Measurements from ENCODE around the gene KCNJ4.

The KCNJ4 gene

DNA sequence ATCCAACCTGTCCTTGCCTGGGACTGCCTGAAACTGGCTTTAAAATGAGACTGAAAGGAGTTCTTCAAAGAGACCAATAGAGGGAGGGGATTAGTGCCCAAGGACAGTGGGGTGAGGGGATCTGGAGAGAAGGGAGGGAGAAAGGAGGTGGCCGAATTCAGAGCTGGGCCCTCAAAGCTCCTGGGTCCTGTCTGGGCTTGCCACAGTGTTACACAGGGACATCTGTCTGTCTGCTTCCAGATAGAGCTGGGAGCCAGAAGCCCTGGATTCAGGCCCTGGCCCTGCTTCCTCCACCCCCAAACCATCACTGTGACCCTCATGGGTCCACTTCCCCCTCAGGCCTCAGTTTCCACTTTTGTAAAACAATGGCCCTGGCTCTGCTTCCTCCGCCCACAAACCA is 3.6 kb downstream of the KCNJ4 start:
- ATAC-seq = no peak

DNA sequence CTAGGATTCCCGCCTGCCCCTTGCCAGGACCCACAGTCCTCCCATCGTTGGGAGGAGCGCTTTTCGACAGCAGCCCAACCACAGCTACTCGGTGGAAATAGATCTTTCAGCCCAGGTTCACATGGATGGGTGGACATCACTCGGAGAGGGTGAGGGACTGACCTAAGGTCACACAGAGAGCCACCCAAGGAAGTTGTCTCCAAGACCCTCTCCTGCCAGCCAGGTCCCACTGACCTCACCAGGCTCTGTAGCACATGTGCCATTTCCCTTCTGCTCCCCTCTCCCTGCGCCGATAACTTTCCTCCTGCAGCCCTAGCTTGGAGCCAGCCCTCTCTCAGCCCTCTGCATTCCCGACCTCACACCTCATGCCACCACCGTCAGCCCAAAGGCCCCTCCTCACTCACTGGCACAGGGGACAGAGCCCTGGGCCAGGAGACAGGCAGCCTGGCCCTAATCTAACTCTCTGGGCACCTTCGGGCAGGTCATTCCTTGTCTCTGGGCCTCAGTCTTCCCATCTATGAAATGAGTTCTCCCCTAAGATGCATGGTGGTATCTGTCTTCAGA is 4.7 kb downstream of the KCNJ4 start:
- ATAC-seq = no peak
- no peak for TF ChIP-seq CSDC2 (CRISPR knock-in tag; IDR thresholded peaks at IDR 0.05)
- no peak for TF ChIP-seq TCF4 (CRISPR knock-in tag; IDR thresholded peaks at IDR 0.05; ENCODE audit: borderline replicate concordance)
- TF ChIP-seq ZNF70 (CRISPR knock-in tag; IDR thresholded peaks at IDR 0.05) = no peak
- no peak for TF ChIP-seq ZFP30 (CRISPR knock-in tag; IDR thresholded peaks at IDR 0.05)
- TF ChIP-seq ZNF8 (CRISPR knock-in tag; IDR thresholded peaks at IDR 0.05) = no peak
- no peak for TF ChIP-seq TOX (CRISPR knock-in tag; IDR thresholded peaks at IDR 0.05; ENCODE audit: borderline replicate concordance)
- TF ChIP-seq, protein P1, sequence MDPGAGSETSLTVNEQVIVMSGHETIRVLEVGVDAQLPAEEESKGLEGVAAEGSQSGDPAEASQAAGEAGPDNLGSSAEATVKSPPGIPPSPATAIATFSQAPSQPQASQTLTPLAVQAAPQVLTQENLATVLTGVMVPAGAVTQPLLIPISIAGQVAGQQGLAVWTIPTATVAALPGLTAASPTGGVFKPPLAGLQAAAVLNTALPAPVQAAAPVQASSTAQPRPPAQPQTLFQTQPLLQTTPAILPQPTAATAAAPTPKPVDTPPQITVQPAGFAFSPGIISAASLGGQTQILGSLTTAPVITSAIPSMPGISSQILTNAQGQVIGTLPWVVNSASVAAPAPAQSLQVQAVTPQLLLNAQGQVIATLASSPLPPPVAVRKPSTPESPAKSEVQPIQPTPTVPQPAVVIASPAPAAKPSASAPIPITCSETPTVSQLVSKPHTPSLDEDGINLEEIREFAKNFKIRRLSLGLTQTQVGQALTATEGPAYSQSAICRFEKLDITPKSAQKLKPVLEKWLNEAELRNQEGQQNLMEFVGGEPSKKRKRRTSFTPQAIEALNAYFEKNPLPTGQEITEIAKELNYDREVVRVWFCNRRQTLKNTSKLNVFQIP (CRISPR knock-in tag; IDR thresholded peaks at IDR 0.05; ENCODE audit: borderline replicate concordance, low read depth) = no peak
- no peak for TF ChIP-seq PPARA (CRISPR knock-in tag; IDR thresholded peaks at IDR 0.05; ENCODE audit: borderline replicate concordance)
- TF ChIP-seq ESRRG (CRISPR knock-in tag; IDR thresholded peaks at IDR 0.05) = no peak
- no peak for TF ChIP-seq ISL1 (CRISPR knock-in tag; IDR thresholded peaks at IDR 0.05)
- TF ChIP-seq TSHZ2 (CRISPR knock-in tag; IDR thresholded peaks at IDR 0.05) = no peak

More for the DNA sequence above, 3.6 kb downstream of the KCNJ4 start:
- TF ChIP-seq SNAI2 (CRISPR knock-in tag; IDR thresholded peaks at IDR 0.05) (no peak), BACH2 (CRISPR knock-in tag; IDR thresholded peaks at IDR 0.05; ENCODE audit: borderline replicate concordance) (no peak), ZNF70 (CRISPR knock-in tag; IDR thresholded peaks at IDR 0.05) (no peak), ISL1 (CRISPR knock-in tag; IDR thresholded peaks at IDR 0.05) (no peak), ZC3H10 (CRISPR knock-in tag; IDR thresholded peaks at IDR 0.05) (no peak), RARB (CRISPR knock-in tag; IDR thresholded peaks at IDR 0.05) (no peak), PPARA (CRISPR knock-in tag; IDR thresholded peaks at IDR 0.05; ENCODE audit: borderline replicate concordance) (no peak), CSRNP3 (CRISPR knock-in tag; IDR thresholded peaks at IDR 0.05) (no peak), ZFP3 (CRISPR knock-in tag; IDR thresholded peaks at IDR 0.05) (no peak), TCF4 (CRISPR knock-in tag; IDR thresholded peaks at IDR 0.05; ENCODE audit: borderline replicate concordance) (no peak), ARNTL (CRISPR knock-in tag; IDR thresholded peaks at IDR 0.05; ENCODE audit: borderline replicate concordance, low read depth) (no peak)

DNA sequence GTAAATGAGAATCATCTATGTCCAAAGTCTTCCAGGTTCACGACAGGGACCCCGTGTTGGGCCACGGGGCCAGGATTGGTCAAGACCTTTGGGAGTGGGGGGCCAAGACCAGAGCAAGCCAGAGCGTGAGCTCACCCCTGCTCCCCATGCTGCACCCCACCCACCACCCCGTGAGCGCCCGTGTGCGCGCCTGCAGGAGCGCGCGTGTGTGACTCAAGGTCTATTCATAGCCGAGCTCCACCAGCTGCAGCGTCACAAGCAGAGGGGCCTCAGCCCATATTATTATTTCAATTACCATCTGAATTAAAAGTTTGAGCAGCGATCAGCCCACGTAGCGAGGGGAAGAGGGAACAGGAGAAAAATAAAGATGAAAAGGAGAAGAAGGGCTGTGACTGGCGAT is 5.2 kb downstream of the KCNJ4 start:
- TF ChIP-seq ISL1 (CRISPR knock-in tag; IDR thresholded peaks at IDR 0.05) = no peak
- TF ChIP-seq SNAI2 (CRISPR knock-in tag; IDR thresholded peaks at IDR 0.05) = no peak
- TF ChIP-seq ZNF565 (CRISPR knock-in tag; conservative IDR thresholded peaks at IDR 0.05; ENCODE audit: low read depth) = no peak
- TF ChIP-seq ESRRG (CRISPR knock-in tag; IDR thresholded peaks at IDR 0.05) = no peak
- no peak for TF ChIP-seq BACH2 (CRISPR knock-in tag; IDR thresholded peaks at IDR 0.05; ENCODE audit: borderline replicate concordance)
- no peak for TF ChIP-seq OSR1 (CRISPR knock-in tag; IDR thresholded peaks at IDR 0.05)
- no peak for ATAC-seq

GRCh38 chr22:38448945-38449745 is 5.9 kb downstream of the KCNJ4 start:
- no peak for ATAC-seq
- no peak for TF ChIP-seq PATZ1 (CRISPR knock-in tag; IDR thresholded peaks at IDR 0.05; ENCODE audit: borderline replicate concordance)
- TF ChIP-seq PPARA (CRISPR knock-in tag; IDR thresholded peaks at IDR 0.05; ENCODE audit: borderline replicate concordance) = no peak
- TF ChIP-seq ZNF565 (CRISPR knock-in tag; conservative IDR thresholded peaks at IDR 0.05; ENCODE audit: low read depth) = no peak
- no peak for TF ChIP-seq GLIS3 (CRISPR knock-in tag; IDR thresholded peaks at IDR 0.05)
- no peak for TF ChIP-seq RARB (CRISPR knock-in tag; IDR thresholded peaks at IDR 0.05)
- TF ChIP-seq ARNTL (CRISPR knock-in tag; IDR thresholded peaks at IDR 0.05; ENCODE audit: borderline replicate concordance, low read depth) = no peak
- TF ChIP-seq BACH2 (CRISPR knock-in tag; IDR thresholded peaks at IDR 0.05; ENCODE audit: borderline replicate concordance) = no peak
- no peak for TF ChIP-seq SNAI2 (CRISPR knock-in tag; IDR thresholded peaks at IDR 0.05)
- no peak for TF ChIP-seq CSRNP3 (CRISPR knock-in tag; IDR thresholded peaks at IDR 0.05)
- TF ChIP-seq ZFP3 (CRISPR knock-in tag; IDR thresholded peaks at IDR 0.05) = no peak
- no peak for TF ChIP-seq ZNF8 (CRISPR knock-in tag; IDR thresholded peaks at IDR 0.05)
- TF ChIP-seq ZC3H10 (CRISPR knock-in tag; IDR thresholded peaks at IDR 0.05) = no peak
- TF ChIP-seq, protein P2, sequence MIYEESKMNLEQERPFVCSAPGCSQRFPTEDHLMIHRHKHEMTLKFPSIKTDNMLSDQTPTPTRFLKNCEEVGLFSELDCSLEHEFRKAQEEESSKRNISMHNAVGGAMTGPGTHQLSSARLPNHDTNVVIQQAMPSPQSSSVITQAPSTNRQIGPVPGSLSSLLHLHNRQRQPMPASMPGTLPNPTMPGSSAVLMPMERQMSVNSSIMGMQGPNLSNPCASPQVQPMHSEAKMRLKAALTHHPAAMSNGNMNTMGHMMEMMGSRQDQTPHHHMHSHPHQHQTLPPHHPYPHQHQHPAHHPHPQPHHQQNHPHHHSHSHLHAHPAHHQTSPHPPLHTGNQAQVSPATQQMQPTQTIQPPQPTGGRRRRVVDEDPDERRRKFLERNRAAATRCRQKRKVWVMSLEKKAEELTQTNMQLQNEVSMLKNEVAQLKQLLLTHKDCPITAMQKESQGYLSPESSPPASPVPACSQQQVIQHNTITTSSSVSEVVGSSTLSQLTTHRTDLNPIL (CRISPR knock-in tag; IDR thresholded peaks at IDR 0.05; ENCODE audit: low read depth) = no peak
